ENCODE measurements around the gene KIF17. TPM values are rescaled to one million over a fixed set of nuclear protein-coding genes. Genes with fewer than 3 reads are reported as not detected.

KIF17 gene
- total and polyA plus RNA-seq, 2 of the 8 experiments (the other 6 are each of a cell fraction or from before 2014, with no cell fraction given), result 6.9 to 10.4 TPM

GRCh38 chr1:20618550-20618949 is 99.3 kb downstream of the KIF17 start:
- H2AK5ac ChIP-seq (ENCODE audit: low read depth, low read length), result no peak overlapping the region
- no peaks in the 10 kb centered on the region for H3K79me1 ChIP-seq (ENCODE audit: low read depth, low read length)
- H2AFZ ChIP-seq (ENCODE audit: low read length), result no peak overlapping the region
- H2BK120ac ChIP-seq (replicated peaks; ENCODE audit: low read depth, low read length), result no peak overlapping the region
- no peak overlapping the region for H3K56ac ChIP-seq (replicated peaks; ENCODE audit: insufficient read length, low read depth, low read length)
- H3K27me3 ChIP-seq (replicated peaks in 1 of 4; ENCODE audit: control insufficient read depth in 3 of 4, extremely low read depth in 1 of 4, insufficient read depth in 3 of 4, low read length in 3 of 4), result no peaks in the 10 kb centered on the region
- H2BK15ac ChIP-seq (ENCODE audit: low read length), result 0 out of 2 replicates have a peak overlapping the region, but pooled peaks have one; percentile 67
- H4K5ac ChIP-seq (ENCODE audit: insufficient read length, low read depth, low read length), result no peak overlapping the region
- no peak overlapping the region for H3K27ac ChIP-seq (ENCODE audit: low read depth, low read length)
- no peaks in the 10 kb centered on the region for H3K9me3 ChIP-seq (ENCODE audit: insufficient read depth in 2 of 2, low read depth in 1 of 2, low read length in 1 of 2)
- no peak overlapping the region for H3K9ac ChIP-seq (replicated peaks in 1 of 4; ENCODE audit: extremely low read depth in 1 of 4, low read depth in 3 of 4, low read length in 3 of 4)
- H3K36me3 ChIP-seq (ENCODE audit: control insufficient read depth in 2 of 4, insufficient read depth in 4 of 4, low read length in 3 of 4), result no peaks in the 10 kb centered on the region
- peaks cover 0 to 4% (median under 1%) of the 10 kb centered on the region in 4 experiments; a peak in 2 of 7 replicates for H3K4me1 ChIP-seq (replicated peaks in 1 of 4; ENCODE audit: control insufficient read depth in 3 of 4, insufficient read depth in 4 of 4, low read length in 3 of 4)
- H3K79me2 ChIP-seq (ENCODE audit: control insufficient read depth in 1 of 2, insufficient read depth in 2 of 2, low read length in 2 of 2), result no peaks in the 10 kb centered on the region
- ChIA-PET POLR2A (ENCODE audit: partially characterized antibody) (interaction anchor here (0.7 to 1.7 kb wide), 3 partner anchors 15 to 32 kb away, joined by 3 read pairs; no protein-coding TSS in a partner anchor), CTCF (ENCODE audit: partially characterized antibody) (interaction anchor here (0.6 to 2.4 kb wide), 4 partner anchors 15 to 1277 kb away, joined by 3 to 13 read pairs (median 4); partner anchors contain the start of gene PINK1)
- H3K4me2 ChIP-seq (ENCODE audit: insufficient read depth in 1 of 2, low read depth in 2 of 2, low read length in 2 of 2), result no peak overlapping the region
- FAIRE-seq (no peak), DNase-seq (ENCODE audit: low read depth in 1 of 2, low spot score in 2 of 2) (no peak)
- no peaks in the 10 kb centered on the region for H3K23me2 ChIP-seq (ENCODE audit: low read depth, low read length)
- H4K20me1 ChIP-seq (replicated peaks in 1 of 2; ENCODE audit: control insufficient read depth in 1 of 2, insufficient read depth in 2 of 2, low read length in 2 of 2), result no peaks in the 10 kb centered on the region
- peak overlapping the region; percentile 29; the same call in 1 of the 2 replicates for H4K8ac ChIP-seq (ENCODE audit: extremely low read depth, insufficient read depth, low read length)
- no peak overlapping the region for H2BK5ac ChIP-seq (ENCODE audit: low read depth, low read length)
- H2BK12ac ChIP-seq (ENCODE audit: low read depth, low read length), result no peak overlapping the region
- H3K14ac ChIP-seq (ENCODE audit: insufficient read length), result no peak overlapping the region
- no peak overlapping the region for H3K23ac ChIP-seq (ENCODE audit: insufficient read length)
- 93% methylated on average over 4 of the region's 4 CpGs; no CpG with 5 or more reads in 1 of the 2 experiments for WGBS, 2 experiments (ENCODE audit: extremely low coverage in 1 of 2, insufficient coverage in 1 of 2, insufficient read length in 1 of 2, insufficient replicate concordance in 2 of 2, low coverage in 1 of 2, low lambda C conversion rate in 2 of 2, missing lambda C conversion rate in 1 of 2)
- H4K91ac ChIP-seq (replicated peaks; ENCODE audit: insufficient read length, low read length), result no peak overlapping the region
- no peak overlapping the region for H3K4ac ChIP-seq (replicated peaks; ENCODE audit: insufficient read length, low read depth, low read length)
- H3K4me3 ChIP-seq (ENCODE audit: extremely low read depth in 1 of 4, insufficient read depth in 2 of 4, low read depth in 3 of 4, low read length in 4 of 4), result no peak overlapping the region
- H3K18ac ChIP-seq (ENCODE audit: extremely low read depth, low read length), result no peak overlapping the region
- peak overlapping the region; percentile 40; the same call in 1 of the 2 replicates for H2BK20ac ChIP-seq (ENCODE audit: low read length)
- no peak for TF ChIP-seq BACH1 (IDR thresholded peaks at IDR 0.05; ENCODE audit: low read length)
- no peak for TF ChIP-seq PHF8 (conservative IDR thresholded peaks at IDR 0.05; ENCODE audit: low read depth, low read length)
- TF ChIP-seq RNF2 (IDR thresholded peaks at IDR 0.05; ENCODE audit: borderline replicate concordance, low read depth, low read length, missing control alignments, poor library complexity, severe bottlenecking), result no peak
- TF ChIP-seq POU5F1 (IDR thresholded peaks at IDR 0.05; ENCODE audit: low read depth, low read length), result no peak
- no peak for TF ChIP-seq SP1 (IDR thresholded peaks at IDR 0.05; ENCODE audit: low read depth, low read length)
- no peak for TF ChIP-seq EGR1 (IDR thresholded peaks at IDR 0.05; ENCODE audit: borderline replicate concordance, low read depth, low read length)
- TF ChIP-seq KDM1A (IDR thresholded peaks at IDR 0.05; ENCODE audit: borderline replicate concordance, low read length), result no peak
